Right ventricle myocardium inferior (tissue), 1 donor: ENCODE data around the gene INTS3. TPM values are rescaled to one million over a fixed set of nuclear protein-coding genes. Genes with fewer than 3 reads are reported as not detected.

Experiments
- ATAC-seq: fragments of 200-7000 bp; cut with Tn5 transposase; one replicate; pipeline ENCODE4 v1.9.1; 2020; ENCODE audit warnings: mild to moderate bottlenecking, moderate library complexity
- DNase-seq: peaks from one replicate; pipeline ENCODE4 v3.0.0; 2021; ENCODE audit errors: missing footprints
- intact Hi-C: fragments of 100-400 bp; cut with DNase I; formaldehyde crosslinking; loops from one replicate; pipeline ENCODE4 v1.11.0; 2022
- microRNA-seq: library from miRNA; unstranded; fragments of <30 nt; microRNA quantifications from one replicate; pipeline ENCODE4 v1.2.0, GENCODE V29; 2020
- total RNA-seq: library from RNA; stranded (reverse); fragmentation: NEBNext Ultra II Directional; extraction: Animal tissue kit (Norgen Biotek cat#: 25700); gene quantifications from one replicate; pipeline ENCODE4 v1.2.1, GENCODE V29; 2021
- donor health status: DM: no; HTN: yes; CAD: no; lungs with severe emphysema.

The INTS3 gene
- total RNA-seq, 1 donor from 2014 or later, result 33.0 TPM

DNA sequence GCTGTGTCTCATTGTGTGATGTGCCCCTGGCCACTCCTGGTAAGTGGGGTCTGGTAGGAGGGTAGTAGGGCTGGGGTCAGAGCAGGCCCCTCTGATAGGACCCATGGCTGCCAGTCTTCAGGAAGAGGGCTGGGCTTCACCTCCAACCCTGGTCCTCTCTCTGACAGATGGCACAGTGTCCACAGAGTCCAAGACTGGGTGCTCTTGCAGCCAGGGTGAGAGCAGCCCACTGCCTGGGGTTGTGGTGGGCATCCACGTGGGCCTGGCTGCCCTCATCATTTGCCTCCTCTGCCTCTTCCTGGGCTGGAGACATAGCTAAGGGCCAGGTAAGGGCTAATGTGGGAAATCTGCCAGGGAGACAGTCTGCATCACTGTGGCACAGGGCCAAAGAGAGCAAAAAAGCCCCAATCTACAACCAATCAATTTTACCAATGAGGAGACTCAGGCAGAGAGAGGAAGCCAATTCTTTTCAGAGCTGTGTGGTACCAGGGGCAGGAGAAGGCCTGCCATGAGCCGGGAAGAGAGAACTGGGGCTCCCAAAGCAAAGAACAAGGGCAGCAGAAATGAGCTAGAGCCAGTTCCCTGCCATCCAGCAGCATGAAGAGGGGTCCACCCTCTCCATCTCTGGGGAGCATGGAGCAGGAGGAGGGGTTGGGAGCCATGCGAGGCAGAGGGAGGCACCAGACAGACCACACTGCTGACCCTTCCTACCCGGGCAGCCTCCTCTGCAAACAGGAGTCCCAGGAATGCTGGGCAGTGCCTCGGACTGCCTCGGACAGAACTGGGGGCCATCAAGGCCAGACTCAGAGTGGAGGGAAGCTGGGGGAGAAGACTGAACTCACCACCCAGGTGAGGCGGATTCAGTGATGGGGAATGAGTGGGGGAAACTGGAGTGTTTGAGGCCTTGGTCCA, 74.2 kb downstream of the INTS3 start:
- DNase-seq, result no peak
- no peak for ATAC-seq
- intact Hi-C loops, result no loop called here

DNA sequence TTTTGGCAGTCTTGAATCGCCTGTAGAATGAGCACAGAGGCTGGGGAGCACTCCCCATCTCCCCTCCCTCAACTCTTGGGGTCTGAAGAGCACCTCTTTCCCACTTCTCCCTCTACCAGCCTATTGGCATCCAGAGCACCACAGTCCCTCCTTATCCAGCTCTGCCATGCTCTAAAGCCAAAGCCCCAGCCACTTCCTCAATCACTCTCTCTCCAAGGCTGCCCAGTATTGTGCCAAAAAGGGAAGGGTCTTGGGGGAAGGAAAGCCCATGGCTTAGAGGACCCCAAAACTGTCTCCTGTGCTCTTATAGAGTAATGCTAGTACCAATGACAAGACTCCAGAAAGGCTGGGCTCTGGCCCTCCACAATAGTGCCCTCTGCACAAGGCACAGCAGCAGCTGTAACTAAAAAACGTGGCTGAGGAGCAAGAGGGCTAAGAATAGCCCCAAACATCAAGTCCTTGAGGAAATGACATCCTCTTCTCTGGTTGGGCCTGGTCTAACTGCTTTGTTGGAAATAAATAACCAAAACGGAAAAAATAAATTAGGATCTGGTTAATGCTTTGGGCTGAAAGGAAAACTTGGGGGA, 75.7 kb downstream of the INTS3 start:
- intact Hi-C loops, result no loop called here
- DNase-seq (no peak), ATAC-seq (no peak)

DNA sequence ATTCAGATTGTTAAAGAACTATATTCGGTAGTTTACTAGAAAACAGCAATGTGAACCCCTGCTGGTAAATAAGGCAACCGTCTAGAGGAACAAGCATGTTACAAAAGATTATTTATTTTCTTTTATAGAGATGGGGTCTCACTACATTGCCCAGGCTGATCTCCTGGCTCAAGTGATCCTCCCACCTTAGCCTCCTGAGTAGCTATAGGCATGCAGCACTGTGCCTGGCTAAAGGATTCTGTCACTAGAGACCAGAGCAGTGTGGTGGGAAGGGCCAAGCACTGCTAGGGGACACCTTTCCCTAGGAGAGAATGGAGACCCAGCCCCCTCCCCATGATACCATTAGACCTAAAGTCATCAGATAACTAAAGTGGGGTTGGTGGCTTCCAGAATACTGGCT, 76.3 kb downstream of the INTS3 start:
- no peak for DNase-seq
- ATAC-seq, result no peak
- intact Hi-C loops, result no loop called here

DNA sequence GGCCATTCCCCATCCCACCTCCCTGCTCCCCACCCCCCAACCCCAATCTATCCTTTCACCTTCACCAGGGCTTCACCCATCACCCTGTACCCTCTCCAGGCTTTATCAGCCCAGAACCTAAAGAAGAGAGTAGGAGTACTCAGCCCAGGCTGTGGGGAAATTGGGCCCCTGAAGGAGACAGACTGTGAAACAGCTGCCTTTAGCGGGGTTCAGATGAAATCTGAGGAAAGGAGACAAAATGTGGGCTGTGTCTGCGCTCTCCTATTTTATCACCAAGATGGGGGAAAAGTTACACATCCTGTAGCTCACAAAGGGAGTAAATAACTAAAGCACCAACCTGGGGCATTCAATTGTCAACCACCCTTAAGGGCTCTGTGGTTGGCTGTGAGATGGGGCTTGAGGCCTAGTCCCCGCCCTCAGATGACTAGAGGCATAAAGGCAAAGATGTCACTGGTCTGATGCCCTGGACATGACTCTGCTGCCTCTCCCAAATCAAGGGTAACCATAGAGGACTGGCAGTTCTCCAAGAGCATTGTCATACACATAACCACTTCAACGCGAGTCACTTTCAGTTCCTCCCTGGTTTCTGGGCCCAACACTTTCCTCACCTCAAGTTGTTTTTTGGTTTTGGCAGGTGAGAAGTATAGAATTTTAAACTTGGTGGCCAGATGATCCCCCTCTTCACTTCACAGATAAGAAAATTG, 77.3 kb downstream of the INTS3 start:
- DNase-seq (no peak), ATAC-seq (peak; percentile 86)
- intact Hi-C loops, result no loop called here

DNA sequence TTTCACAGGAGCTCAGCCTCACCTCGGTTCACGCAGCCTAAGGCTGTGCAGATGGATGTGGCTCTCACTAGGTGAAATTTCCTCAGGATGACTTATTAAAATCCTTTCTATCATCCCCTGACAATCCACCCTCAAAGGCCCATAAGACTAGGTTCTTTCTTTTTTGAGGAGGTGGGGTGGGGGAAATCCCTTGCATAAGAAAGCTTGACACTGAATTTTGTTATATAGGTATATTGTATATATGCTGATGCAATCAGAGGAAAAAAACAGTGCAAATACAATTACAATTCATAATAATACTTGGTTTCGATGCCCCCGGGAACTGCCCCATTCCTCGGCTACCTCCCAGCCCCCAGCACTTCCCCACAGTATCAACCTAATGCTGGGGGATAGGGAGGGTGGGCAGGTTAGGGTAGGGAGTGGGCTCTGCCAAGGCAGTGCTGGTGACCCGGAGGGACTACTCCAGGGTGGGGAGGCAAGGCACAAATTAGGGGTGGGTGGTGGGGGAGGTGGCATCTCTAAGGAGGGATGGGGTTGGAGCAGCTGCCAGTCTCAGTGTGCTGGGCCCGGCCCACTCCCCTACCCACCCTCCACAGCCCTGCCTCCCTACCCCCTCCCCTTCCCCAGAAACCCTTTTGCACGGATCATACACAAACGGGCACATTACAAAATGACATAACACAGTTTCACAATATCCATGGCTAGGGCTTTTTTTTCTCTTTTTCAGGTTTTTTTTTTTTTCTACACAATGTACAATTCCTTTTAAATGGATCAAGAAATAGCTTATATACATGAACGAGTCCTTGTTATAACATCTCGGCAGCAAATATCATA, 78.3 kb downstream of the INTS3 start:
- DNase-seq (no peak), ATAC-seq (no peak)
- intact Hi-C loops, result no loop called here

DNA sequence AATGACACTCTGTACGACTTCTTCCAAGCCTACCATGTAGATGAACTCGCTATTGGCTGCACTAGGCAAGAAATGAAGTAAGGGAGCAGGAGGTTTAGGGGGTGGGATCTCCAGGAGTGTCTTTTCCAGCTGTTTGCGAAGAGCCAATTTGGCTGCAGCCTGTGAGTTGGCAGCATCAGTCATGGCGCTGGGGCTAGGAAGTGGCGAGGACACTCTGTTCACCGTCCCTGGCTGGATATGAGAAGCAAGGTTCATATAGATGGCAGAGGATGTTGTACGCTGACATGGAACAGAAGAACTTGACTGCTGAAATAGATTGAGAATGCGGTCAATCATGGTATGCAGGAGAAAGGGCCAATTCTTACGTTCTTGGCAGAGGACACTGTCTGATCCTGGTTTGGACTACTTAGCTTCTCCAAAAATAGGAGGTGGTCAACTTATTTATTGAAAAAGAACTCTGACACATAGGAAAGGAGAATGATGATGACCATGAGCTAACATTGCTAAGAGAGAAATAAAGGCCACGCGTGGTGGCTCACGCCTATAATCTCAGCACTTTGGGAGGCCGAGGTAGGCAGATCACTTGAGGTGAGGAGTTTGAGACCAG, 88.5 kb downstream of the INTS3 start:
- ATAC-seq, result peak; percentile 75
- no peak for DNase-seq
- intact Hi-C loops, result no loop called here

DNA sequence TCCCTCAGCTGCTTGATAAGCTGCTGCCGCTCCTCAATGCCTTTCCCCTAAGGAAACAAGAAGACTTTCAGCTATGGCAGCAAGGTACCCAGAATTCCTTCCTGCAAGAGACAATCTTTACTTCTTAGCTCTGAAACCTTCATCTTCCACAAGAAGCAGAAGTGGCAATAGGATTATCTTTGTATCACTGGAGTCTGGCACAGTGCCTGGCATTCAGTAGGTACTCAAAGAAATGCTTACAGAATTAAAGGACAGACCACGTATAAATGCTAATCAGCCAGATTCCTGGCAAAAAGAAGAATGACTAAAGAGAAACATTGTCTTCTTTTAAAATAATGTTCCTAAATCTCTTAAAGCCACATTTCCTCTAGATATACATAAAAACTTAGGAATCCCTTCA, 91.0 kb downstream of the INTS3 start:
- ATAC-seq (no peak), DNase-seq (no peak)
- intact Hi-C loops, result no loop called here

Small RNA genes within 50 kb of the gene (microRNA-seq; reads per million reads assigned to microRNA genes)
- not detected for gene MIR8083

Other genes starting within 250 kb of the INTS3 start
- gene S100A6, start 192.1 kb upstream of the INTS3 start, total RNA-seq, result 265 TPM
- gene S100A5, start 187.1 kb upstream of the INTS3 start, total RNA-seq, result not detected
- gene S100A4, start 182.2 kb upstream of the INTS3 start, total RNA-seq, result 164 TPM
- gene S100A3, start 178.8 kb upstream of the INTS3 start, total RNA-seq, result 0.49 TPM
- gene S100A2, start 162.2 kb upstream of the INTS3 start, total RNA-seq, result 2.3 TPM
- 49.2 TPM for gene S100A16, start 114.9 kb upstream of the INTS3 start, total RNA-seq
- gene S100A14, start 111.7 kb upstream of the INTS3 start, total RNA-seq, result 6.3 TPM
- gene S100A13, start 100.5 kb upstream of the INTS3 start, total RNA-seq, result 155 TPM
- gene S100A1, start 99.6 kb upstream of the INTS3 start, total RNA-seq, result 2,065 TPM
- gene CHTOP, start 94.0 kb upstream of the INTS3 start, total RNA-seq, result 72.1 TPM
- gene SNAPIN, start 69.3 kb upstream of the INTS3 start, total RNA-seq, result 64.0 TPM
- 60.4 TPM for gene ILF2, start 57.1 kb upstream of the INTS3 start, total RNA-seq
- 14.6 TPM for gene NPR1, start 49.4 kb upstream of the INTS3 start, total RNA-seq
- gene SLC27A3, start 47.4 kb downstream of the INTS3 start, total RNA-seq, result 13.5 TPM
- gene GATAD2B, start 194.9 kb downstream of the INTS3 start, total RNA-seq, result 35.3 TPM
- 51.6 TPM for gene DENND4B, start 218.7 kb downstream of the INTS3 start, total RNA-seq
- 19.3 TPM for gene CRTC2, start 230.6 kb downstream of the INTS3 start, total RNA-seq
- 48.9 TPM for gene SLC39A1, start 235.5 kb downstream of the INTS3 start, total RNA-seq
- 4.9 TPM for gene CREB3L4, start 239.9 kb downstream of the INTS3 start, total RNA-seq
- 76.8 TPM for gene JTB, start 249.6 kb downstream of the INTS3 start, total RNA-seq